22Rv1 (cell line): ENCODE measurements around the gene TEFM.

Experiments
- H3K27ac ChIP-seq: fragments of 450-650 bp; 2 replicates; pipeline ENCODE4 v1.5.1; 2017
- CTCF ChIP-seq: fragments of 450-650 bp; IDR thresholded peaks from 2 replicates; pipeline ENCODE4 v1.5.1; 2017; ENCODE audit warnings: mild to moderate bottlenecking
- ZFX ChIP-seq: fragments of 450-650 bp; IDR thresholded peaks from 2 replicates; pipeline ENCODE4 v1.6.1; 2017; ENCODE audit warnings: antibody characterized with exemption, borderline replicate concordance

Gene TEFM

GRCh38 chr17:30927756-30928155 lies 21.7 kb upstream of the TEFM start:
- no peak for TF ChIP-seq ZFX
- no peak for TF ChIP-seq CTCF
- H3K27ac ChIP-seq: no peak overlapping the region

GRCh38 chr17:30926516-30926915 lies 20.5 kb upstream of the TEFM start:
- no peak overlapping the region for H3K27ac ChIP-seq
- TF ChIP-seq ZFX: no peak

- H3K27ac ChIP-seq: no peak overlapping the region
- TF ChIP-seq CTCF: no peak
- no peak for TF ChIP-seq ZFX
Observed at GRCh38 chr17:30924341-30924740, 18.3 kb upstream of the TEFM start.

GRCh38 chr17:30922235-30923030 lies 16.4 kb upstream of the TEFM start:
- TF ChIP-seq CTCF (no peak), ZFX (no peak)
- H3K27ac ChIP-seq: no peak overlapping the region

- H3K27ac ChIP-seq: peak within 1 kb of the TSS; percentile 8; the same call in 1 of the 2 replicates
- no peak for TF ChIP-seq ZFX
- TF ChIP-seq CTCF: no peak
Observed at GRCh38 chr17:30921544-30922196, 15.6 kb upstream of the TEFM start, which contains the start of gene ADAP2. TSS of gene ADAP2 (plus strand) at chr17:30921945. CDS start at chr17:30922015, 70 bp downstream.

- TF ChIP-seq ZFX (no peak), CTCF (no peak)
- H3K27ac ChIP-seq: peak overlapping the region; percentile 8; the same call in 1 of the 2 replicates
Observed at GRCh38 chr17:30920683-30921543, 14.9 kb upstream of the TEFM start.

- H3K27ac ChIP-seq: no peak overlapping the region
- TF ChIP-seq CTCF (no peak), ZFX (no peak)
Observed at GRCh38 chr17:30920282-30920681, 14.2 kb upstream of the TEFM start.
